WTC11 (cell line): Measurements from ENCODE around the gene AIG1. TPM values are rescaled to one million over a fixed set of nuclear protein-coding genes. Genes with fewer than 3 reads are reported as not detected.

ENCODE experiments used
- ATAC-seq: fragments of 200-7000 bp; cut with Tn5 transposase; 2 replicates; pipeline ENCODE4 v1.10.0; 2021; ENCODE audit warnings: mild to moderate bottlenecking, moderate library complexity
- Bru-seq: library from RNA; stranded (reverse); fragments of 400-500 nt; gene quantifications from one replicate; lab custom pipeline; 2021; lab: Mats Ljungman, UMichigan
- CTCF ChIA-PET: fragments of 300-600 bp; sonication (Branson Sonifier 250); formaldehyde crosslinking; loops from one replicate; lab custom pipeline; 2021; ENCODE audit warnings: antibody characterized with exemption; lab: Charles Lee
- POLR2A ChIA-PET: fragments of 350-600 bp; sonication (Branson Sonifier 250); formaldehyde crosslinking; loops from one replicate; lab custom pipeline; 2021; ENCODE audit warnings: antibody characterized with exemption; lab: Charles Lee
- DNase-seq: peaks from one replicate; pipeline ENCODE4 v3.0.0; 2021; ENCODE audit warnings: low spot score
- H3K27ac Mint-ChIP-seq: 2 replicates; pipeline ENCODE4 v1.8.0; 2021; ENCODE audit warnings: mixed read lengths
- H3K27me3 Mint-ChIP-seq: 2 replicates; pipeline ENCODE4 v1.8.0; 2021; ENCODE audit warnings: low read depth, mild to moderate bottlenecking, moderate library complexity, mixed read lengths
- H3K36me3 Mint-ChIP-seq: 2 replicates; pipeline ENCODE4 v1.8.0; 2021; ENCODE audit warnings: mixed read lengths
- H3K4me1 Mint-ChIP-seq: 2 replicates; pipeline ENCODE4 v1.8.0; 2022; ENCODE audit warnings: mixed read lengths
- H3K4me3 Mint-ChIP-seq: 2 replicates; pipeline ENCODE4 v1.8.0; 2021; ENCODE audit warnings: mild to moderate bottlenecking, moderate library complexity, mixed read lengths
- H3K9me3 Mint-ChIP-seq: 2 replicates; pipeline ENCODE4 v1.8.0; 2021; ENCODE audit warnings: mixed read lengths
- CBFB ChIP-seq: sonication (generic); formaldehyde crosslinking; IDR thresholded peaks from 2 replicates; pipeline ENCODE4 v1.8.1; 2022; ENCODE audit warnings: mild to moderate bottlenecking, low read depth, missing genetic modification reagents
- FOXJ3 ChIP-seq: sonication (generic); formaldehyde crosslinking; IDR thresholded peaks from 2 replicates; pipeline ENCODE4 v1.9.0; 2021; ENCODE audit warnings: missing genetic modification reagents, mild to moderate bottlenecking, borderline replicate concordance
- GABPB1 ChIP-seq: sonication (generic); formaldehyde crosslinking; IDR thresholded peaks from 2 replicates; pipeline ENCODE4 v1.8.1; 2023; ENCODE audit warnings: mild to moderate bottlenecking, missing genetic modification reagents
- JAZF1 ChIP-seq: fragments of 250-450 bp; sonication (Bioruptor Pico); IDR thresholded peaks from 2 replicates; pipeline ENCODE4 v1.9.0; 2021; ENCODE audit warnings: moderate library complexity, mild to moderate bottlenecking, inconsistent platforms
- MXD4 ChIP-seq: fragments of 250-450 bp; sonication (Bioruptor Pico); IDR thresholded peaks from 2 replicates; pipeline ENCODE4 v1.8.0; 2021; ENCODE audit warnings: mild to moderate bottlenecking, moderate library complexity, borderline replicate concordance
- MYBL2 ChIP-seq: sonication (generic); formaldehyde crosslinking; IDR thresholded peaks from 2 replicates; pipeline ENCODE4 v1.8.1; 2023; ENCODE audit warnings: mild to moderate bottlenecking, moderate library complexity, missing genetic modification reagents
- NFATC4 ChIP-seq: fragments of 250-450 bp; sonication (Bioruptor Pico); IDR thresholded peaks from 2 replicates; pipeline ENCODE4 v1.9.0; 2021; ENCODE audit warnings: mild to moderate bottlenecking
- NFE2L1 ChIP-seq: sonication (generic); formaldehyde crosslinking; IDR thresholded peaks from 2 replicates; pipeline ENCODE4 v1.8.1; 2023; ENCODE audit warnings: missing genetic modification reagents
- NR3C1 ChIP-seq: sonication (generic); formaldehyde crosslinking; conservative IDR thresholded peaks from 2 replicates; pipeline ENCODE4 v1.8.1; 2023; ENCODE audit warnings: low read depth, mild to moderate bottlenecking, missing genetic modification reagents
- TCF7 ChIP-seq: sonication (generic); formaldehyde crosslinking; IDR thresholded peaks from 2 replicates; pipeline ENCODE4 v1.8.0; 2022; ENCODE audit warnings: mild to moderate bottlenecking, low read depth, missing genetic modification reagents, moderate library complexity
- TEAD1 ChIP-seq: sonication (generic); formaldehyde crosslinking; IDR thresholded peaks from 2 replicates; pipeline ENCODE4 v1.8.0; 2022; ENCODE audit warnings: mild to moderate bottlenecking, missing genetic modification reagents
- ZNF396 ChIP-seq: fragments of 250-450 bp; sonication (Bioruptor Pico); IDR thresholded peaks from 2 replicates; pipeline ENCODE4 v1.8.0; 2021; ENCODE audit warnings: mild to moderate bottlenecking, moderate library complexity, borderline replicate concordance
- long read RNA-seq, 3 experiments: library from RNA in 1 of 3; library from capped mRNA in 1 of 3; library from polyadenylated mRNA in 1 of 3; unstranded in 2 of 3; stranded (forward) in 1 of 3; transcript quantifications; one replicate each; pipeline ENCODE4 v2.0.0, GENCODE V29; 2021
- total RNA-seq: library from RNA; stranded (reverse); gene quantifications from 3 replicates; pipeline ENCODE4 v1.2.3, GENCODE V29; 2021
- TF ChIP-seq, protein P1 (sequence below): sonication (generic); formaldehyde crosslinking; IDR thresholded peaks from 2 replicates; pipeline ENCODE4 v1.8.0; 2023; ENCODE audit warnings: missing genetic modification reagents, mild to moderate bottlenecking, borderline replicate concordance
- TF ChIP-seq, protein P2 (sequence below): sonication (generic); formaldehyde crosslinking; IDR thresholded peaks from 2 replicates; pipeline ENCODE4 v1.8.0; 2022; ENCODE audit warnings: mild to moderate bottlenecking, missing genetic modification reagents
- TF ChIP-seq, protein P3 (sequence below): fragments of 250-450 bp; sonication (Bioruptor Pico); IDR thresholded peaks from 2 replicates; pipeline ENCODE4 v1.9.0; 2021; ENCODE audit warnings: mild to moderate bottlenecking
- TF ChIP-seq, protein P4 (sequence below): sonication (generic); formaldehyde crosslinking; conservative IDR thresholded peaks from 2 replicates; pipeline ENCODE4 v1.8.1; 2022; ENCODE audit warnings: mild to moderate bottlenecking, missing genetic modification reagents

AIG1 gene, protein sequence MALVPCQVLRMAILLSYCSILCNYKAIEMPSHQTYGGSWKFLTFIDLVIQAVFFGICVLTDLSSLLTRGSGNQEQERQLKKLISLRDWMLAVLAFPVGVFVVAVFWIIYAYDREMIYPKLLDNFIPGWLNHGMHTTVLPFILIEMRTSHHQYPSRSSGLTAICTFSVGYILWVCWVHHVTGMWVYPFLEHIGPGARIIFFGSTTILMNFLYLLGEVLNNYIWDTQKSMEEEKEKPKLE
- total RNA-seq = 38.8 to 44.0 TPM (median 39.3 TPM) in 3 replicates
- percentile 74 among the genes with signal in this experiment for Bru-seq, nascent RNA
- long read RNA-seq, experiment 1, transcript AIG1-202 (6 exons, 1,395 nt) = major isoform, 26 of 91 reads
- long read RNA-seq, experiment 1, transcript AIG1-203 (2 exons, 559 nt) = minor isoform, 10 of 91 reads
- long read RNA-seq, experiment 1, transcript AIG1-208 (4 exons, 3,393 nt) = minor isoform, 20 of 91 reads
- long read RNA-seq, experiment 1, partial matches to known transcripts = 7 of 91 reads
- long read RNA-seq, experiment 1, other reads (novel, unspliced or antisense) = 27 of 91 reads
- long read RNA-seq, experiment 2, transcript AIG1-208 (4 exons, 3,393 nt) = major isoform, 11 of 64 reads
- long read RNA-seq, experiment 2, transcript AIG1-202 (6 exons, 1,395 nt) = major isoform, 11 of 64 reads
- long read RNA-seq, experiment 2, transcript AIG1-203 (2 exons, 559 nt) = major isoform, 11 of 64 reads
- long read RNA-seq, experiment 2, partial matches to known transcripts = 8 of 64 reads
- long read RNA-seq, experiment 2, other reads (novel, unspliced or antisense) = 21 of 64 reads
- long read RNA-seq, experiment 3, transcript AIG1-202 (6 exons, 1,395 nt) = major isoform, 34 of 51 reads
- long read RNA-seq, experiment 3, partial matches to known transcripts = 7 of 51 reads
- long read RNA-seq, experiment 3, other reads (novel, unspliced or antisense) = 9 of 51 reads

DNA sequence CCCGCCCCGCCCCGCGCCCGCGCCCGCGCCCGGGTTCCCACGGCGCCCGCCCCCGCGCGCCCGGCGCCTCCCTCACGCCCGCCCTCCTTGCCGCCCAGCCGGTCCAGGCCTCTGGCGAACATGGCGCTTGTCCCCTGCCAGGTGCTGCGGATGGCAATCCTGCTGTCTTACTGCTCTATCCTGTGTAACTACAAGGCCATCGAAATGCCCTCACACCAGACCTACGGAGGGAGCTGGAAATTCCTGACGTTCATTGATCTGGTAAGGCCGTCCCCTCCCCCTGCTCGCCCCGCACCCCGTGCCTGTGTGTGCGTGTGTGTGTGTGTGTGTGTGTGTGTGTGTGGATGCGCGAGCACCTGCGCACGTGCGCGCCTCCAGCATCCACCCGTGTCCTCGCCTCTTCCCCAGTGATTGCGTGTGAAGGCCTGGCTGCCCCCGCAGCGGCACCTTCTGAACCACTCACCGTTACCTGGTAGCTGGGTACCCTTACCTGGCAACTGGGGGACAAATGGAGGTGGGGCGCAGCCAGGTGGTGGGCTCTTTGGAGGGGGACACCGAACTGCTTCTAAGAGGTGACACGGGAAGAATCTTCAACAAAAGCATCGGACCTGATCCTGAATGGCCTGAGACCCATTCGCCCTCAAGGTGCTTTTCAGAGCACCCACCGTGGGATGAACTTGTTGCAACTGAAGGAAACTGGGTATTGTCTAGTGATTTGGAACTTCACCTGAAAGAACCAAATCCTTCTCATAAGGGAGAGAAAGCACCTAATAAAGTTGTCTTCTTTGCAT lies at the start of gene AIG1:
AIG1 (plus strand) TSS at position 84 of the 791 bp plus-strand sequence; CDS start at position 121, 37 bp downstream.
- Mint-ChIP-seq H3K4me3 (peak within 1 kb of the TSS; percentile 90), H3K27me3 (no peaks in the 10 kb centered on the region), H3K4me1 (peaks cover 71% of the 10 kb centered on the region), H3K27ac (peak within 1 kb of the TSS; percentile 89), H3K36me3 (peaks cover 14% of the 10 kb centered on the region), H3K9me3 (peaks cover 12% of the 10 kb centered on the region)
- POLR2A ChIA-PET = no interaction called here
- DNase-seq (peak; percentile 64), ATAC-seq (peak; percentile 62)
- TF ChIP-seq, protein P1, sequence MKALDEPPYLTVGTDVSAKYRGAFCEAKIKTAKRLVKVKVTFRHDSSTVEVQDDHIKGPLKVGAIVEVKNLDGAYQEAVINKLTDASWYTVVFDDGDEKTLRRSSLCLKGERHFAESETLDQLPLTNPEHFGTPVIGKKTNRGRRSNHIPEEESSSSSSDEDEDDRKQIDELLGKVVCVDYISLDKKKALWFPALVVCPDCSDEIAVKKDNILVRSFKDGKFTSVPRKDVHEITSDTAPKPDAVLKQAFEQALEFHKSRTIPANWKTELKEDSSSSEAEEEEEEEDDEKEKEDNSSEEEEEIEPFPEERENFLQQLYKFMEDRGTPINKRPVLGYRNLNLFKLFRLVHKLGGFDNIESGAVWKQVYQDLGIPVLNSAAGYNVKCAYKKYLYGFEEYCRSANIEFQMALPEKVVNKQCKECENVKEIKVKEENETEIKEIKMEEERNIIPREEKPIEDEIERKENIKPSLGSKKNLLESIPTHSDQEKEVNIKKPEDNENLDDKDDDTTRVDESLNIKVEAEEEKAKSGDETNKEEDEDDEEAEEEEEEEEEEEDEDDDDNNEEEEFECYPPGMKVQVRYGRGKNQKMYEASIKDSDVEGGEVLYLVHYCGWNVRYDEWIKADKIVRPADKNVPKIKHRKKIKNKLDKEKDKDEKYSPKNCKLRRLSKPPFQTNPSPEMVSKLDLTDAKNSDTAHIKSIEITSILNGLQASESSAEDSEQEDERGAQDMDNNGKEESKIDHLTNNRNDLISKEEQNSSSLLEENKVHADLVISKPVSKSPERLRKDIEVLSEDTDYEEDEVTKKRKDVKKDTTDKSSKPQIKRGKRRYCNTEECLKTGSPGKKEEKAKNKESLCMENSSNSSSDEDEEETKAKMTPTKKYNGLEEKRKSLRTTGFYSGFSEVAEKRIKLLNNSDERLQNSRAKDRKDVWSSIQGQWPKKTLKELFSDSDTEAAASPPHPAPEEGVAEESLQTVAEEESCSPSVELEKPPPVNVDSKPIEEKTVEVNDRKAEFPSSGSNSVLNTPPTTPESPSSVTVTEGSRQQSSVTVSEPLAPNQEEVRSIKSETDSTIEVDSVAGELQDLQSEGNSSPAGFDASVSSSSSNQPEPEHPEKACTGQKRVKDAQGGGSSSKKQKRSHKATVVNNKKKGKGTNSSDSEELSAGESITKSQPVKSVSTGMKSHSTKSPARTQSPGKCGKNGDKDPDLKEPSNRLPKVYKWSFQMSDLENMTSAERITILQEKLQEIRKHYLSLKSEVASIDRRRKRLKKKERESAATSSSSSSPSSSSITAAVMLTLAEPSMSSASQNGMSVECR = 0 out of 2 replicates have a peak, but pooled peaks have one; percentile 43
- TF ChIP-seq TCF7 (CRISPR knock-in tag) (no peak), TEAD1 (0 out of 2 replicates have a peak, but pooled peaks have one; percentile 23), MYBL2 (CRISPR knock-in tag) (0 out of 2 replicates have a peak, but pooled peaks have one; percentile 34), ZNF396 (CRISPR knock-in tag) (no peak), NFE2L1 (CRISPR knock-in tag) (no peak), GABPB1 (CRISPR knock-in tag) (peak; percentile 46; the same call in 1 of the 2 replicates)
- TF ChIP-seq, protein P2, sequence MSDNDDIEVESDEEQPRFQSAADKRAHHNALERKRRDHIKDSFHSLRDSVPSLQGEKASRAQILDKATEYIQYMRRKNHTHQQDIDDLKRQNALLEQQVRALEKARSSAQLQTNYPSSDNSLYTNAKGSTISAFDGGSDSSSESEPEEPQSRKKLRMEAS (CRISPR knock-in tag) = peak; percentile 78
- TF ChIP-seq, protein P3, sequence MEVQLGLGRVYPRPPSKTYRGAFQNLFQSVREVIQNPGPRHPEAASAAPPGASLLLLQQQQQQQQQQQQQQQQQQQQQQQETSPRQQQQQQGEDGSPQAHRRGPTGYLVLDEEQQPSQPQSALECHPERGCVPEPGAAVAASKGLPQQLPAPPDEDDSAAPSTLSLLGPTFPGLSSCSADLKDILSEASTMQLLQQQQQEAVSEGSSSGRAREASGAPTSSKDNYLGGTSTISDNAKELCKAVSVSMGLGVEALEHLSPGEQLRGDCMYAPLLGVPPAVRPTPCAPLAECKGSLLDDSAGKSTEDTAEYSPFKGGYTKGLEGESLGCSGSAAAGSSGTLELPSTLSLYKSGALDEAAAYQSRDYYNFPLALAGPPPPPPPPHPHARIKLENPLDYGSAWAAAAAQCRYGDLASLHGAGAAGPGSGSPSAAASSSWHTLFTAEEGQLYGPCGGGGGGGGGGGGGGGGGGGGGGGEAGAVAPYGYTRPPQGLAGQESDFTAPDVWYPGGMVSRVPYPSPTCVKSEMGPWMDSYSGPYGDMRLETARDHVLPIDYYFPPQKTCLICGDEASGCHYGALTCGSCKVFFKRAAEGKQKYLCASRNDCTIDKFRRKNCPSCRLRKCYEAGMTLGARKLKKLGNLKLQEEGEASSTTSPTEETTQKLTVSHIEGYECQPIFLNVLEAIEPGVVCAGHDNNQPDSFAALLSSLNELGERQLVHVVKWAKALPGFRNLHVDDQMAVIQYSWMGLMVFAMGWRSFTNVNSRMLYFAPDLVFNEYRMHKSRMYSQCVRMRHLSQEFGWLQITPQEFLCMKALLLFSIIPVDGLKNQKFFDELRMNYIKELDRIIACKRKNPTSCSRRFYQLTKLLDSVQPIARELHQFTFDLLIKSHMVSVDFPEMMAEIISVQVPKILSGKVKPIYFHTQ (CRISPR knock-in tag) = no peak
- CTCF ChIA-PET = interaction anchor here (1.0 kb wide), 1 partner anchor 587 kb away, joined by 3 read pairs; no protein-coding TSS in a partner anchor

DNA sequence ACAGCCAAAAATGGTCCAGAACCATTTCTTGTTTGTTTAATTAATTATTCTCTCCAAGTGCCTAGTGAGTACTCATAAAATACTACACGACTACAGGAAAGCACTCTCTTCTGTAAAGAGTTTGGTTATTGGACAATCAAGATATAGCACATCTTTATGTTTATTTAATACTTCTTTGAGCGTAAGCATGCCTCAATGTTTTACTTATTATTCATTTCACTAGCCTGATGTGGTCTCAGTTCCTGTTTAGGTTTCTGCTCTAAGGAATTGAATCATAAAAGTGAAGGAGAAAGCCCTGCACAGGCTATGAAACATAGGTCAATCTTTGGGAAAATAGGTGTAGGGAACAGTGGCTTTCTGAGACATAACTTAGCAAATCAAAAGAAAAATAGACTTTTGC lies 45.9 kb upstream of the AIG1 start:
- H3K4me1 Mint-ChIP-seq = 0 out of 2 replicates have a peak, but pooled peaks cover 4% of the 10 kb centered on the region
- peaks cover 3% of the 10 kb centered on the region for H3K9me3 Mint-ChIP-seq
- TF ChIP-seq NFATC4 (CRISPR knock-in tag) (no peak), FOXJ3 (no peak), JAZF1 (CRISPR knock-in tag) (no peak), NR3C1 (CRISPR knock-in tag) (no peak), MXD4 (no peak), CBFB (no peak), NFE2L1 (CRISPR knock-in tag) (no peak)
- TF ChIP-seq, protein P4, sequence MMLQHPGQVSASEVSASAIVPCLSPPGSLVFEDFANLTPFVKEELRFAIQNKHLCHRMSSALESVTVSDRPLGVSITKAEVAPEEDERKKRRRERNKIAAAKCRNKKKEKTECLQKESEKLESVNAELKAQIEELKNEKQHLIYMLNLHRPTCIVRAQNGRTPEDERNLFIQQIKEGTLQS (CRISPR knock-in tag) = no peak
- POLR2A ChIA-PET = no interaction called here
- H3K27me3 Mint-ChIP-seq = no peaks in the 10 kb centered on the region
- H3K27ac Mint-ChIP-seq = no peak overlapping the region
- no peak for ATAC-seq
- H3K36me3 Mint-ChIP-seq = no peaks in the 10 kb centered on the region
- no peak overlapping the region for H3K4me3 Mint-ChIP-seq
- no peak for DNase-seq
- CTCF ChIA-PET = no interaction called here
